GM23338 (cell line): ENCODE measurements around the gene AIP. TPM values are rescaled to one million over a fixed set of nuclear protein-coding genes. Genes with fewer than 3 reads are reported as not detected.

ENCODE experiments used
- CREB1 ChIP-seq: fragments of 250-450 bp; sonication (Bioruptor Pico); IDR thresholded peaks from 2 replicates; pipeline ENCODE4 v1.5.0; 2020; ENCODE audit warnings: low read depth, mild to moderate bottlenecking, moderate library complexity
- ETS1 ChIP-seq: IDR thresholded peaks from 2 replicates; pipeline ENCODE4 v1.6.1; 2016; ENCODE audit warnings: antibody characterized with exemption
- NANOG ChIP-seq: IDR thresholded peaks from 2 replicates; pipeline ENCODE4 v1.6.1; 2016; ENCODE audit warnings: antibody characterized with exemption, borderline replicate concordance
- POLR2AphosphoS5 ChIP-seq: IDR thresholded peaks from 2 replicates; pipeline ENCODE4 v1.6.1; 2016; ENCODE audit warnings: antibody characterized with exemption, low read depth
- STAT1 ChIP-seq: IDR thresholded peaks from one replicate; pipeline ENCODE4 v1.6.1; 2016; ENCODE audit warnings: antibody characterized with exemption; ENCODE audit not compliant: unreplicated experiment
- ZNF462 ChIP-seq: fragments of 250-450 bp; sonication (Bioruptor Pico); IDR thresholded peaks from 2 replicates; pipeline ENCODE4 v1.5.0; 2020; ENCODE audit warnings: mild to moderate bottlenecking, moderate library complexity
- polyA plus RNA-seq: library from polyadenylated mRNA; unstranded; fragments of >200 nt; fragmentation: Nextera tagmentation; extraction: Ambion mirVana; gene quantifications from 2 replicates; pipeline ENCODE4 v1.2.1, GENCODE V29; 2016
- total RNA-seq: library from RNA; depleted of rRNA; stranded (reverse); fragments of >200 nt; shearing (Covaris generic); gene quantifications from 2 replicates; pipeline ENCODE4 v1.2.3, GENCODE V29; 2014

AIP gene
- total and polyA plus RNA-seq, 2 experiments from 2014 or later: 29.1 to 32.1 TPM

- TF ChIP-seq ZNF462 (CRISPR knock-in tag) (no peak), ETS1 (no peak), STAT1 (no peak), CREB1 (CRISPR knock-in tag) (no peak), POLR2AphosphoS5 (peak; percentile 34; the same call in 1 of the 2 replicates), NANOG (no peak)
Measured at GRCh38 chr11:67439321-67440228, 43.3 kb upstream of the AIP start (continued).
